HCT116 (cell line): ENCODE measurements around the gene VGF. TPM values are rescaled to one million over a fixed set of nuclear protein-coding genes. Genes with fewer than 3 reads are reported as not detected.
A peak's percentile ranks its signal among the peaks of the same experiment; 100 is the strongest.

Experiments used
- ATAC-seq: fragments of 200-7000 bp; cut with Tn5 transposase; 2 replicates; pipeline ENCODE4 v1.9.1; 2020; ENCODE audit warnings: mild to moderate bottlenecking, moderate library complexity
- BruUV-seq: library from RNA; stranded (reverse); fragments of 400-500 nt; replicated peaks from 2 replicates; lab custom pipeline; 2021; lab: Mats Ljungman, UMichigan
- CTCF ChIA-PET: fragments of 300-600 bp; sonication (Branson Sonifier 250); formaldehyde crosslinking; loops from one replicate; lab custom pipeline; 2021; ENCODE audit warnings: antibody characterized with exemption; lab: Charles Lee
- POLR2A ChIA-PET: fragments of 300-600, 350-600 bp; sonication (Branson Sonifier 250); formaldehyde crosslinking; loops from one replicate; lab custom pipeline; 2021; ENCODE audit warnings: antibody characterized with exemption; lab: Charles Lee
- RAD21 ChIA-PET, 2 experiments: fragments of 300-600 bp; sonication (Branson Sonifier 250); formaldehyde crosslinking; loops; one replicate each; lab custom pipeline; 2023; ENCODE audit warnings: low total read pairs in 2 of 2; ENCODE audit not compliant: uncharacterized antibody in 2 of 2, unreplicated experiment in 2 of 2, low non-redundant PET in 1 of 2; lab: Charles Lee
- DNase-seq: peaks from one replicate; pipeline ENCODE4 v3.0.0-alpha.2; 2010; ENCODE audit warnings: low read depth, low spot score
- H2AFZ ChIP-seq: fragments of 200-600 bp; shearing (Covaris generic), sonication (generic); 2 replicates; pipeline ENCODE4 v1.6.1; 2017; ENCODE audit warnings: low read depth, mixed run types, mixed read lengths, antibody characterized with exemption, low read length; ENCODE audit not compliant: poor library complexity, severe bottlenecking
- H3K27ac ChIP-seq: 2 replicates; pipeline ENCODE4 v1.5.1; 2012; ENCODE audit warnings: low read depth, low read length
- H3K27me3 ChIP-seq: fragments of 200-600 bp; sonication (generic); 2 replicates; pipeline ENCODE4 v1.6.1; 2016; ENCODE audit warnings: mixed run types, low read length, mixed read lengths; ENCODE audit not compliant: insufficient read depth
- H3K36me3 ChIP-seq, 2 experiments: fragments of 200-500 bp in 1 of 2; fragments of 200-600 bp in 1 of 2; sonication (Bioruptor generic) in 1 of 2; sonication (generic) in 1 of 2; 2 replicates each; pipeline versions ENCODE4 v1.5.1 to v1.6.1; 2014 to 2016; ENCODE audit warnings: low read length in 2 of 2, inconsistent platforms in 1 of 2, mixed read lengths in 1 of 2, mixed run types in 1 of 2; ENCODE audit not compliant: insufficient read depth in 2 of 2, control insufficient read depth in 1 of 2
- H3K4me1 ChIP-seq, 2 experiments: fragments of 200-600 bp in 1 of 2; sonication (generic) in 1 of 2; 2 replicates each; pipeline versions ENCODE4 v1.5.1 to v1.6.1; 2012 to 2017; ENCODE audit warnings: low read length in 2 of 2, inconsistent platforms in 1 of 2, mild to moderate bottlenecking in 1 of 2, mixed read lengths in 1 of 2, mixed run types in 1 of 2, moderate library complexity in 1 of 2; ENCODE audit not compliant: insufficient read depth in 2 of 2, control insufficient read depth in 1 of 2
- H3K4me2 ChIP-seq: fragments of 200-600 bp; sonication (generic); 2 replicates; pipeline ENCODE4 v1.6.1; 2017; ENCODE audit warnings: mixed run types, low read length, mixed read lengths
- H3K4me3 ChIP-seq, 2 experiments: fragments of 200-600 bp in 1 of 2; sonication (generic) in 1 of 2; replicated peaks in 1 of 2; 2 replicates each; pipeline ENCODE4 v1.5.1; 2011 to 2016; ENCODE audit warnings: low read length in 2 of 2, control low read depth in 1 of 2, low read depth in 1 of 2, mild to moderate bottlenecking in 1 of 2, mixed read lengths in 1 of 2, mixed run types in 1 of 2
- H3K79me2 ChIP-seq: fragments of 200-600 bp; sonication (generic); 2 replicates; pipeline ENCODE4 v1.6.1; 2017; ENCODE audit warnings: mild to moderate bottlenecking, mixed run types, low read length, moderate library complexity, mixed read lengths; ENCODE audit not compliant: insufficient read depth
- H3K9ac ChIP-seq: fragments of 200-600 bp; sonication (generic); 2 replicates; pipeline ENCODE4 v1.6.1; 2016; ENCODE audit warnings: low read length, mixed read lengths
- H3K9me2 ChIP-seq: fragments of 200-600 bp; sonication (generic), shearing (Covaris generic); 2 replicates; pipeline ENCODE4 v1.6.1; 2017; ENCODE audit warnings: mixed run types, mild to moderate bottlenecking, moderate library complexity; ENCODE audit not compliant: insufficient read depth
- H3K9me3 ChIP-seq, 2 experiments: fragments of 200-500 bp in 1 of 2; fragments of 200-600 bp in 1 of 2; sonication (Bioruptor generic) in 1 of 2; sonication (generic) in 1 of 2; 2 replicates each; pipeline ENCODE4 v1.6.1; 2014 to 2017; ENCODE audit warnings: low read length in 2 of 2, mixed read lengths in 2 of 2, inconsistent platforms in 1 of 2, low read depth in 1 of 2, mild to moderate bottlenecking in 1 of 2, mixed run types in 1 of 2, moderate library complexity in 1 of 2; ENCODE audit not compliant: control insufficient read depth in 1 of 2, insufficient read depth in 1 of 2
- H4K20me1 ChIP-seq: fragments of 200-600 bp; sonication (generic), shearing (Covaris generic); 2 replicates; pipeline ENCODE4 v1.6.1; 2017; ENCODE audit warnings: mixed run types, mild to moderate bottlenecking, moderate library complexity; ENCODE audit not compliant: insufficient read depth
- CTCF ChIP-seq, 3 experiments: fragments of 200-600 bp in 1 of 3; sonication (generic) in 1 of 3; IDR thresholded peaks in 2 of 3; conservative IDR thresholded peaks in 1 of 3; 2 replicates each; pipeline ENCODE4 v1.5.1; 2012 to 2017; ENCODE audit warnings: low read depth in 2 of 3, low read length in 2 of 3, antibody characterized with exemption in 1 of 3, borderline replicate concordance in 1 of 3, control low read depth in 1 of 3, mild to moderate bottlenecking in 1 of 3, mixed read lengths in 1 of 3, mixed run types in 1 of 3, moderate library complexity in 1 of 3; ENCODE audit not compliant: insufficient read depth in 1 of 3
- EGR1 ChIP-seq: IDR thresholded peaks from 2 replicates; pipeline ENCODE4 v1.6.1; 2012; ENCODE audit warnings: low read depth
- EZH2 ChIP-seq: fragments of 200-600 bp; sonication (generic); IDR thresholded peaks from 2 replicates; pipeline ENCODE4 v1.6.1; 2017; ENCODE audit warnings: antibody characterized with exemption, mixed run types
- EZH2phosphoT487 ChIP-seq: fragments of 200-600 bp; IDR thresholded peaks from 2 replicates; pipeline ENCODE4 v1.6.1; 2018; ENCODE audit warnings: antibody characterized with exemption, borderline replicate concordance
- FOSL1 ChIP-seq: IDR thresholded peaks from 2 replicates; pipeline ENCODE4 v1.6.1; 2012; ENCODE audit warnings: low read depth
- JUND ChIP-seq: IDR thresholded peaks from 2 replicates; pipeline ENCODE4 v1.6.1; 2012
- MAX ChIP-seq: IDR thresholded peaks from 2 replicates; pipeline ENCODE4 v1.6.1; 2012
- POLR2A ChIP-seq: IDR thresholded peaks from 2 replicates; pipeline ENCODE4 v1.7.0; 2011; ENCODE audit warnings: borderline replicate concordance; ENCODE audit not compliant: insufficient read depth, insufficient read length; ENCODE audit errors: extremely low read depth
- POLR2AphosphoS5 ChIP-seq: IDR thresholded peaks from 2 replicates; pipeline ENCODE4 v1.6.1; 2011; ENCODE audit warnings: mild to moderate bottlenecking, low read depth, low read length, moderate library complexity
- SIN3A ChIP-seq: IDR thresholded peaks from 2 replicates; pipeline ENCODE4 v1.6.1; 2012; ENCODE audit warnings: low read depth
- SP1 ChIP-seq: IDR thresholded peaks from 2 replicates; pipeline ENCODE4 v1.6.1; 2012; ENCODE audit warnings: low read depth
- TCF7L2 ChIP-seq: IDR thresholded peaks from 2 replicates; pipeline ENCODE4 v1.7.0; 2011; ENCODE audit warnings: borderline replicate concordance, inconsistent platforms; ENCODE audit not compliant: insufficient read depth, insufficient read length; ENCODE audit errors: extremely low read depth
- ZNF274 ChIP-seq: fragments of 200-500 bp; sonication (Bioruptor generic); IDR thresholded peaks from 2 replicates; pipeline ENCODE4 v1.6.1; 2014; ENCODE audit warnings: mild to moderate bottlenecking, low read depth, low read length, inconsistent platforms
- intact Hi-C: fragments of 100-400 bp; cut with micrococcal nuclease; formaldehyde crosslinking; loops from 2 replicates; pipeline ENCODE4 v1.10.0; 2022
- total RNA-seq: library from RNA; stranded (reverse); gene quantifications from one replicate; pipeline ENCODE4 v1.2.1, GENCODE V29; 2021; ENCODE audit not compliant: unreplicated experiment

The VGF gene
- total RNA-seq, 1 experiment from 2014 or later, result 43.2 TPM

- Histone ChIP-seq H2AFZ (no peak overlapping the region), H3K9me2 (no peaks in the 10 kb centered on the region), H3K27me3 (no peaks in the 10 kb centered on the region), H4K20me1 (no peaks in the 10 kb centered on the region), H3K36me3 (no peaks in the 10 kb centered on the region), H3K9me3 (no peaks in the 10 kb centered on the region), H3K4me2 (peak overlapping the region; percentile 74), H3K4me3 (no peak overlapping the region), H3K27ac (no peak overlapping the region), H3K79me2 (no peaks in the 10 kb centered on the region), H3K4me1 (peaks cover 42 to 89% of the 10 kb centered on the region in 2 experiments), H3K9ac (0 out of 2 replicates have a peak overlapping the region, but pooled peaks have one; percentile 14)
- ChIA-PET CTCF (interaction anchor here (1.6 to 1.7 kb wide), 2 partner anchors 25 to 42 kb away, joined by 5 read pairs; no protein-coding TSS in a partner anchor), RAD21 (no interaction called here), POLR2A (interaction anchor here (2.9 kb wide), 1 partner anchor 8 kb away, joined by 18 read pairs; the partner anchor contains the start of gene SERPINE1)
- DNase-seq (no peak), ATAC-seq (no peak)
- BruUV-seq, result no TSS peak
- TF ChIP-seq MAX (no peak), SIN3A (no peak), EZH2phosphoT487 (no peak), ZNF274 (no peak), EZH2 (no peak), POLR2AphosphoS5 (no peak), TCF7L2 (no peak), EGR1 (no peak)
- intact Hi-C loops, result no loop called here
These were observed 46.5 kb downstream of the VGF start for GRCh38 chr7:101118856-101119255.

GRCh38 chr7:101116898-101117297, 48.5 kb downstream of the VGF start:
- ATAC-seq, result peak; percentile 11; the same call in 1 of the 2 replicates
- Histone ChIP-seq H3K27ac (0 out of 2 replicates have a peak overlapping the region, but pooled peaks have one; percentile 23), H3K4me2 (peak overlapping the region; percentile 74), H3K9ac (peak overlapping the region; percentile 36), H3K9me2 (no peaks in the 10 kb centered on the region), H3K4me3 (no peak overlapping the region), H3K79me2 (no peaks in the 10 kb centered on the region), H2AFZ (no peak overlapping the region), H3K27me3 (no peaks in the 10 kb centered on the region), H3K9me3 (no peaks in the 10 kb centered on the region), H3K36me3 (no peaks in the 10 kb centered on the region), H4K20me1 (no peaks in the 10 kb centered on the region), H3K4me1 (peaks cover 30 to 70% of the 10 kb centered on the region in 2 experiments)
- ChIA-PET CTCF (interaction anchor here (0.6 to 1.0 kb wide), 2 partner anchors 12 to 22 kb away, joined by 3 read pairs; no protein-coding TSS in a partner anchor), RAD21 (interaction anchor here in 1 of 2 experiments (0.8 kb wide), 1 partner anchor 16 kb away, joined by 3 read pairs; no protein-coding TSS in a partner anchor), POLR2A (interaction anchor here (0.8 to 2.9 kb wide), 2 partner anchors 10 to 22 kb away, joined by 4 to 18 read pairs; partner anchors contain the start of gene SERPINE1)
- DNase-seq, result no peak
- TF ChIP-seq MAX (no peak), EZH2 (no peak), FOSL1 (no peak), POLR2A (no peak), JUND (no peak), CTCF (IDR thresholded peaks at IDR 0.05 in 2 of 3, conservative IDR thresholded peaks at IDR 0.05 in 1 of 3; ENCODE audit: borderline replicate concordance in 1 of 3, insufficient read depth in 1 of 3, low read depth in 2 of 3, low read length in 2 of 3) (no peak), SP1 (no peak)
- BruUV-seq, result no TSS peak
- intact Hi-C loops, result no loop called here
